Epithelial cell of esophagus (primary cell): Measurements from ENCODE around the gene SLTM.

Experiments used
- DNase-seq: peaks from one replicate; pipeline ENCODE4 v3.0.0; 2010; ENCODE audit warnings: low read depth
- H3K4me3 ChIP-seq: 2 replicates; pipeline ENCODE4 v1.5.1; 2011; ENCODE audit warnings: mild to moderate bottlenecking, low read length, control low read depth
- TF ChIP-seq, protein P1 (sequence below): IDR thresholded peaks from 2 replicates; pipeline ENCODE4 v1.5.1; 2011; ENCODE audit warnings: low read depth, mild to moderate bottlenecking, low read length, control low read depth, inconsistent platforms; ENCODE audit not compliant: insufficient read depth; ENCODE audit errors: missing control alignments

Gene SLTM

DNA sequence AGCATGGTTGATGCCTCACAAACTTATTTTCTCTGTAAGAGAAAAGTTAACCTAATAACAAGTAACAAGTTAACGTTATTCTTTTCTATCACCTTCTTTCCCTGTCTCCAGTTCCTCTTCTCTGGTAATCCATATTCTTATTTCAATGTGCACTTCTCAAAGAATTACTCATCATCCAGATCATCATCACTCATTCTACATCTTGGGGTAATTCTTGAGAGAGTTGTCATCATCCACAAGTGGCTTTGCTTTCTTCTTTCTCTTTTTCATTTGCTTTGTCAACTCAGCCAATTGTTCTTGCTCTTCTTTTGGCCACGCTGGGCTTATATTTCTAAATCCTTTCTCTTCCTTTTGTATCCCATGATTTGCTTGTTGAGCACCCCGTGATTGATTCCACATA lies 33.2 kb upstream of the SLTM start:
- no peak overlapping the region for H3K4me3 ChIP-seq
- TF ChIP-seq, protein P1, sequence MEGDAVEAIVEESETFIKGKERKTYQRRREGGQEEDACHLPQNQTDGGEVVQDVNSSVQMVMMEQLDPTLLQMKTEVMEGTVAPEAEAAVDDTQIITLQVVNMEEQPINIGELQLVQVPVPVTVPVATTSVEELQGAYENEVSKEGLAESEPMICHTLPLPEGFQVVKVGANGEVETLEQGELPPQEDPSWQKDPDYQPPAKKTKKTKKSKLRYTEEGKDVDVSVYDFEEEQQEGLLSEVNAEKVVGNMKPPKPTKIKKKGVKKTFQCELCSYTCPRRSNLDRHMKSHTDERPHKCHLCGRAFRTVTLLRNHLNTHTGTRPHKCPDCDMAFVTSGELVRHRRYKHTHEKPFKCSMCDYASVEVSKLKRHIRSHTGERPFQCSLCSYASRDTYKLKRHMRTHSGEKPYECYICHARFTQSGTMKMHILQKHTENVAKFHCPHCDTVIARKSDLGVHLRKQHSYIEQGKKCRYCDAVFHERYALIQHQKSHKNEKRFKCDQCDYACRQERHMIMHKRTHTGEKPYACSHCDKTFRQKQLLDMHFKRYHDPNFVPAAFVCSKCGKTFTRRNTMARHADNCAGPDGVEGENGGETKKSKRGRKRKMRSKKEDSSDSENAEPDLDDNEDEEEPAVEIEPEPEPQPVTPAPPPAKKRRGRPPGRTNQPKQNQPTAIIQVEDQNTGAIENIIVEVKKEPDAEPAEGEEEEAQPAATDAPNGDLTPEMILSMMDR = no peak
- peak; percentile 64 for DNase-seq

DNA sequence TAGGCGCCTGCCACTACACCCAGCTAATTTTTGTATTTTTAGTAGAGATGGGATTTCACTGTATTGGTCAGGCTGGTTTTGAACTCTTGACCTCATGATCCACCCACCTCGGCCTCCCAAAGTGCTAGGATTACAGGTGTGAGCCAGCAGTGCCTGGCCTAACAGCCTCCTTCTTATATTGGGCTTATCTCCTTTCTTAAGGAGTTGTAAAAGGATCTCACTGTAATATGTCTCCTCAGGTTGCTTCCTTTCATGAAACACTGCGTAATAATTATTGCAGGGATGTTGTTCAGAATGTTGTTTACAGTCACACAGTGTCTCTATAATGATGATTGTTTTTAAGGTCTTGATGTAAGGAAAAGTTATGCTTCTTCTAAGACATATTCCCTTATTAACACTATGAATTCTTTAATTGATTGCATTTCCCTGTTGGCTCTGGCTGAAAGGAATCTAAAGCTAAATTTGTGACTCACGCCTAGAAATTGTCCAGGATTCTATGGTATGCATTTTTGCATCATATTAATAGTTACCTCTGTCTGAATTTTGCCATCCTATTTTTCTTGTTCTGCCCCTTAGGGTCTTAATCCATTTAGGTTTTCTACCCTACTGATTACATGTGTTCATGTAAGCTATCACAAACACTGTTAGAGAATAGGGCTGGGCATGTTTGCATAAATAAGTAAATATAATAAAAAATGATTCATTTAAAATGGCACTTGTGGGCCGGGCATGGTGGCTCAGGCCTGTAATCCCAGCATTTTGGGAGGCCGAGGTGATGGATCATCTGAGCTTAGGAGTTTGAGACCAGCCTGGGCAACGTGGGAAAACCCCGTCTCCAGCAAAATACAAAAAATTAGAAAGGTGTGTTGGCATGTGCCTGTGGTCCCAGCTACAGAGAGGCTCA lies 29.4 kb upstream of the SLTM start:
- DNase-seq = peak; percentile 40
- H3K4me3 ChIP-seq = no peak overlapping the region
- TF ChIP-seq, protein P1 = no peak

DNA sequence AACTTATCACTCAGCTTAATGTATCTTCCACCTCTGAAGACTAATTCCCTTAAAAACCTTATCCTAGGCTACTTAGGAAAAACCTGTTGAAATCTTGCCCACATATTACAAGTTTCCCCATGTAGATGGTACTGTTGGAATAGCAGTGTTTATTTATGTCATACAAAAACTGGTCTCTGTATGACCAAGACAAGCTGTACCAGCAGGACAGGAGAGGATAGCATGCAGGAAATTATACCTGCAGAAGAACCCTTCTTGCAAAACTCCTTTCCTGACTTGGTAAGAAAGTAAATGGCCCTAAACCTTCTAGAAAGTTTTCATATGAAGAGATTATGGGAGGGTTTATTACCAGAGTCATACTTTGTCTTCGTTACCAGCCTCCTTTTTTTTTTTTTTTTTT lies 28.7 kb upstream of the SLTM start:
- TF ChIP-seq, protein P1 = no peak
- DNase-seq = no peak
- no peak overlapping the region for H3K4me3 ChIP-seq

- no peak overlapping the region for H3K4me3 ChIP-seq
- no peak for DNase-seq
- TF ChIP-seq, protein P1 = no peak
Measured at GRCh38 chr15:58958811-58959210, 25.3 kb upstream of the SLTM start.

DNA sequence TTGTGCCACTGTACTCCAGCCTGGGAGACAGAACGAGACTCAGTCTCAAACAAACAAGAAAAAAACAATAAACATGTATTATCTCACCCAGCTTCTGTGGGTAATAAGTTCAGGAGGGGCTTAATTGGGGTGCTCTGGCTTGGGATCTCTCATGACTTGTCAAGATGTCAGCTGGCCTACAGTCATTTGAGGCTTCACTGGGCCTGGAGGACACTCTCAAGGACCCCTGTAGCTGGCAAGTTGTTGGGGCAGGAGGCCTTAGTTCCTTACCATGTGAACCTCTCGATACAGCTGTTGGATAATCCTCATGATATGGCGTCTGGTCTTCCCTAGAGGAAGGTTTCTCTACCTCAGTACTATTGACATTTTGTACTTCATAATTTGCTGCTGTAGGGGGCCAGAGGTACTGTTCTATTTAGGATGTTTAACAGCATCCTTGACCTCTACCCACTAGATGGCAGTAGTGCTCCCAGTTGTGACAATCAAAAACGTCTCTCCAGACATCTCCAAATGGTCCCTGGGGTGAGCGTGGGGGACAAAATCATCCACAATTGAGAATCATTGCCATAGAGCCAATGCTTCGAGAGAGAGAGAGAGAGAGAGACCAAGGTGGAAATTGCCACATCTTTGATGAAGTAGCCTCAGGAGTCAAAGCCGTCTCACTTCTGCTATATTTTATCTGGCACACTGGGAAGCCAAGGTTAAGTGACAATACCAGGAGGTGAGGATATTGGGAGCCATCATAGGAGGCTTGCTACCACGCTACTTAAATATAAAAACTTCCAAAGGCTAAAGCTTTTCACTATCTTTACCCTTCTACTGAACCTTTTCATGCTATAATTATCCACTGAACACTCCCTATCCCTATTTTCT lies 23.9 kb upstream of the SLTM start:
- TF ChIP-seq, protein P1 = peak; percentile 86
- DNase-seq = peak; percentile 71

GRCh38 chr15:58952751-58953150 lies 19.3 kb upstream of the SLTM start:
- TF ChIP-seq, protein P1 = no peak
- peak; percentile 54 for DNase-seq
- no peak overlapping the region for H3K4me3 ChIP-seq

More for the DNA sequence above, 23.9 kb upstream of the SLTM start:
- H3K4me3 ChIP-seq = no peak overlapping the region
